Measurements from ENCODE around the gene TMED9.

TMED9 gene

DNA sequence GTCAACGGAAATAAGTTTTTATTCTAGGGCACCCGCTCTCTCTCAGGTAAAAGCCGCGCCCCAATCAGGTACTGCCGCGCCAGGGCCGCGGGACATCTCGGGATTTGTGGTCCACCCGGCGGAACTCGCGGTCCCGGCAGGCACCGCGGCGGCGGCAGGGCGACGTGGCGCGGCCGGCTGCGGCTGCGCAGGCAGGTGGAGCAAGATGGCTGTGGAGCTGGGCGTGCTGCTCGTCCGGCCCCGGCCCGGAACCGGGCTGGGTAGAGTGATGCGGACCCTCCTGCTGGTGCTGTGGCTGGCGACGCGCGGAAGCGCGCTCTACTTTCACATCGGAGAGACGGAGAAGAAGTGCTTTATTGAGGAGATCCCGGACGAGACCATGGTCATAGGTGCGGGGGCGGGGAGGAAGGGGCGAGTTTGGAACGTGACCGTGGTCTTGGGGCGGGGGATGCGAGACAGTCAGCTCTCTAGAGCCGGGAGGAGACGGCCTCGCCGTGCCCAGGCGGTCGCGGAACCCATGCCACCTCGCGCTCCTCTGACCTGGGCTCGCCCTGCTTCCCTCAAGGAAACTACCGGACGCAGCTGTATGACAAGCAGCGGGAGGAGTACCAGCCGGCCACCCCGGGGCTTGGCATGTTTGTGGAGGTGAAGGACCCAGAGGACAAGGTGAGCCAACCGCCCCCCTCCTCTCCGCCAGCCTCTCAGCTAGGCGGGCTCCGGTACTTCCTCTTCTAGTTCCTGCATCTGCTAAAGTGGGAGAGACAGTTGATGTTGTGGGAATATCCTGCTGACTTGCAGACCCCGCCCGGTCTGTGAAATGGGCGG lies at the start of gene TMED9:
Gene TMED9 (plus strand): TSS at position 194 of the 825 bp plus-strand sequence. CDS start 12 bp downstream, at position 206.
- peak; percentile 100 for ATAC-seq
- TF ChIP-seq ZC3H10 (CRISPR knock-in tag; IDR thresholded peaks at IDR 0.05) = no peak
- TF ChIP-seq BACH2 (CRISPR knock-in tag; IDR thresholded peaks at IDR 0.05; ENCODE audit: borderline replicate concordance) = no peak
- no peak for TF ChIP-seq TCF4 (CRISPR knock-in tag; IDR thresholded peaks at IDR 0.05; ENCODE audit: borderline replicate concordance)
- no peak for TF ChIP-seq ESRRG (CRISPR knock-in tag; IDR thresholded peaks at IDR 0.05)
- TF ChIP-seq ZNF70 (CRISPR knock-in tag; IDR thresholded peaks at IDR 0.05) = no peak
- no peak for TF ChIP-seq PATZ1 (CRISPR knock-in tag; IDR thresholded peaks at IDR 0.05; ENCODE audit: borderline replicate concordance)
- no peak for TF ChIP-seq ARNTL (CRISPR knock-in tag; IDR thresholded peaks at IDR 0.05; ENCODE audit: borderline replicate concordance, low read depth)
- TF ChIP-seq, protein P1, sequence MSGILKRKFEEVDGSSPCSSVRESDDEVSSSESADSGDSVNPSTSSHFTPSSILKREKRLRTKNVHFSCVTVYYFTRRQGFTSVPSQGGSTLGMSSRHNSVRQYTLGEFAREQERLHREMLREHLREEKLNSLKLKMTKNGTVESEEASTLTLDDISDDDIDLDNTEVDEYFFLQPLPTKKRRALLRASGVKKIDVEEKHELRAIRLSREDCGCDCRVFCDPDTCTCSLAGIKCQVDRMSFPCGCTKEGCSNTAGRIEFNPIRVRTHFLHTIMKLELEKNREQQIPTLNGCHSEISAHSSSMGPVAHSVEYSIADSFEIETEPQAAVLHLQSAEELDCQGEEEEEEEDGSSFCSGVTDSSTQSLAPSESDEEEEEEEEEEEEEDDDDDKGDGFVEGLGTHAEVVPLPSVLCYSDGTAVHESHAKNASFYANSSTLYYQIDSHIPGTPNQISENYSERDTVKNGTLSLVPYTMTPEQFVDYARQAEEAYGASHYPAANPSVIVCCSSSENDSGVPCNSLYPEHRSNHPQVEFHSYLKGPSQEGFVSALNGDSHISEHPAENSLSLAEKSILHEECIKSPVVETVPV (CRISPR knock-in tag; IDR thresholded peaks at IDR 0.05) = no peak

DNA sequence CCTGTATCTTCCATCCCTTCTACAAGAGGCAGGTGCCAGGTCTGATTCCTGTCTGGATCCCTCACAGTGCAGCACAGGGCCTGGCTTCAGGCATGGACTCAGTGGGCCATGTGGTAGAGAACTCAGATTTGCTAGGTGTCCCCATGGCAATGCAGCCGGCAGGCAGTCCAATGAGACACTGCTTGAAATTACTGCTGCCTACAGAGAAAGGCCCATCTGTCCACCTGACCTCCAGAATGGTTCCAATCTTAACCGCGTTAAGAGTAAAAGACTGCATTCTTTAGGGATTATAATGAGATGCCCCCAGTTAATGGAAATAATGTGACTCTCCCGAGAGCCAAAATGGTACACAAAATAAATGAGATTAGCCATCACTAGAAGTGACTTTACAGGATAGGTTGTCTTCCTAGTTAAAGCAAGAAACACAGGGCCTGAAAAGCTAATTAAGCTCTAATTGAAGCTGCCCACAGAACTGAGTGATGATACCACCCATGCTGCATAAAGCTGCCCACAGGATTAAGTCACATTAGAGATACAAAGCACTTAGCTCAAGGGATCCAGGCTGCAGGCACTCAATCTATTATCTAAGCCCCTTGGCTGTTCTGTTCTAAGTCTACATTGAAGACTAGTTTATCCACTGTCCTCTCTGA lies 49.1 kb upstream of the TMED9 start:
- TF ChIP-seq ISL1 (CRISPR knock-in tag; IDR thresholded peaks at IDR 0.05) (no peak), ZC3H10 (CRISPR knock-in tag; IDR thresholded peaks at IDR 0.05) (no peak), ARNTL (CRISPR knock-in tag; IDR thresholded peaks at IDR 0.05; ENCODE audit: borderline replicate concordance, low read depth) (no peak), TSHZ2 (CRISPR knock-in tag; IDR thresholded peaks at IDR 0.05) (no peak), PATZ1 (CRISPR knock-in tag; IDR thresholded peaks at IDR 0.05; ENCODE audit: borderline replicate concordance) (no peak), ZFP3 (CRISPR knock-in tag; IDR thresholded peaks at IDR 0.05) (no peak), ESRRG (CRISPR knock-in tag; IDR thresholded peaks at IDR 0.05) (no peak), RARB (CRISPR knock-in tag; IDR thresholded peaks at IDR 0.05) (no peak), PPARA (CRISPR knock-in tag; IDR thresholded peaks at IDR 0.05; ENCODE audit: borderline replicate concordance) (no peak), CREB5 (CRISPR knock-in tag; IDR thresholded peaks at IDR 0.05; ENCODE audit: low read depth) (no peak)
- TF ChIP-seq, protein P2, sequence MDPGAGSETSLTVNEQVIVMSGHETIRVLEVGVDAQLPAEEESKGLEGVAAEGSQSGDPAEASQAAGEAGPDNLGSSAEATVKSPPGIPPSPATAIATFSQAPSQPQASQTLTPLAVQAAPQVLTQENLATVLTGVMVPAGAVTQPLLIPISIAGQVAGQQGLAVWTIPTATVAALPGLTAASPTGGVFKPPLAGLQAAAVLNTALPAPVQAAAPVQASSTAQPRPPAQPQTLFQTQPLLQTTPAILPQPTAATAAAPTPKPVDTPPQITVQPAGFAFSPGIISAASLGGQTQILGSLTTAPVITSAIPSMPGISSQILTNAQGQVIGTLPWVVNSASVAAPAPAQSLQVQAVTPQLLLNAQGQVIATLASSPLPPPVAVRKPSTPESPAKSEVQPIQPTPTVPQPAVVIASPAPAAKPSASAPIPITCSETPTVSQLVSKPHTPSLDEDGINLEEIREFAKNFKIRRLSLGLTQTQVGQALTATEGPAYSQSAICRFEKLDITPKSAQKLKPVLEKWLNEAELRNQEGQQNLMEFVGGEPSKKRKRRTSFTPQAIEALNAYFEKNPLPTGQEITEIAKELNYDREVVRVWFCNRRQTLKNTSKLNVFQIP (CRISPR knock-in tag; IDR thresholded peaks at IDR 0.05; ENCODE audit: borderline replicate concordance, low read depth) = no peak
- TF ChIP-seq, protein P1 (CRISPR knock-in tag; IDR thresholded peaks at IDR 0.05) = no peak
- ATAC-seq = no peak

All from SK-N-SH treated with all-trans-retinoic acid at 6 μM for 48 hours (cell line).